ENCODE measurements around the gene PODXL.

- TF ChIP-seq TEAD4 (IDR thresholded peaks at IDR 0.05) (no peak), FOXM1 (IDR thresholded peaks at IDR 0.05; ENCODE audit: borderline replicate concordance, low read depth) (no peak), REST (IDR thresholded peaks at IDR 0.05; ENCODE audit: low read depth) (no peak), TAF1 (IDR thresholded peaks at IDR 0.05; ENCODE audit: low read depth) (no peak), RAD21 (IDR thresholded peaks at IDR 0.05; ENCODE audit: low read depth) (no peak), NFIC (IDR thresholded peaks at IDR 0.05) (no peak), USF1 (IDR thresholded peaks at IDR 0.05) (no peak), ZBTB7A (IDR thresholded peaks at IDR 0.05; ENCODE audit: low read depth) (no peak), MAX (IDR thresholded peaks at IDR 0.05) (no peak), EGR1 (IDR thresholded peaks at IDR 0.05) (no peak), TCF12 (IDR thresholded peaks at IDR 0.05; ENCODE audit: low read depth) (no peak), CREB1 (IDR thresholded peaks at IDR 0.05; ENCODE audit: low read depth) (no peak), CEBPB (IDR thresholded peaks at IDR 0.05) (no peak), EP300 (IDR thresholded peaks at IDR 0.05; ENCODE audit: borderline replicate concordance) (no peak)
Measured at GRCh38 chr7:131587315-131587923, 31.0 kb upstream of the PODXL start.

Measured in Ishikawa (cell line).